CD4-positive, alpha-beta T cell treated with Interleukin-4 for 1 hour (primary cell): ENCODE measurements around the gene POP4.

Experiments
- DNase-seq, 2 donors: peaks; one replicate each; pipeline ENCODE4 v3.0.0-alpha.2; 2020 to 2022

POP4 gene

DNA sequence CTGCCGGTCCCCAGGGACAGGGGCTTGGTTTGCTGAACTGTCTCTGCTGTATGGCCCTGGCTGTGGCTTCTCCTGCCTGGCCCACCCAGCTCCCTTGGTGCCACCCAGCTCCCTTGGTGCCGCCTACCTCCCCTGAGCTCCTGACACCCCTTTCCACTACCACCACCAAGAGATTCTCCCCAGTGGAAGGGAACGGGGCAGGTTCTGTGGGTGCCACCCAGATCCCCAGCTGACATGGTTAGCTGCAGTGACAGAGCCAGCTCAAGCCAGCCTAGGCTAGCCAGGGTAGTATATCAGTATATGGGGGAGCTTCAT lies 28.5 kb upstream of the POP4 start:
- DNase-seq: no peak

DNA sequence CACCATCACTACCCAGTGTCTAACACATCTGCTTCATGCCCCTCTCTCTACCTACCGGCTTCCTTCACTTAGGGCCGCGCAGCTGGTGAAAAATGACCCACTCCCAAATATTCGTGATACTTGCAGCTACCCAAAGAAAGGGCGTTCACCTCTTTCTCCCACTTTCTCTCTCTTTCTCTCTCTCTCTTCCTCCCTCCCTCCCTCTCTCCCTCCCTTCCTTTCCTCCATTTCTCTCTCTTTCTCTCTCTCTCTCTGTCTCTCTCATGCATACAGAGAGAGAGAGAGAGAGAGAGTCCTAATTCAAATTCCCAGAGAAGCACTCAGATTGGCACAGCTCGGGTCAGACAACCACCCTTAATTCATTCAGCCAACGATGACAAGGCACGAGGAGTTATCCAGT lies 27.7 kb upstream of the POP4 start:
- no peak for DNase-seq

- DNase-seq: no peak
These were observed 26.7 kb upstream of the POP4 start for GRCh38 chr19:29579308-29579910.

DNA sequence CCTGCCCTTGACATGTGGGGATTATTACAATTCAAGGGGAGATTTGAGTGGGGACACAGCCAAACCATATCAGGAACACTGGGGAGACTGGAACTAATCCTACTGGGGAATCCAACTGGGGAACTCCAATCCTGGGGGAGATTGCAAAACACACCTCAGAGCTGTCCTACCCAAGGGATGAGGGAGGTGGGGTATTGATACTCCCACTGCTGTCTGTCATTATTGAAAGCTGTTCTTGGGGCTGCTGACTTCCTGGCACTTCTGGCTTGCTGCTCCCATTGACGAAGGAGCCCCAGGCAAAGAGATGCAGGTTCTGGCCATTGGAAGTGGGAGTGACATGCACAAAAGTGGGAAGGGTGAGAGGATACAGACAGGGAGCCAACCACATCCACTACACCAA lies 24.7 kb upstream of the POP4 start:
- DNase-seq: no peak

- DNase-seq: no peak
These were observed 22.7 kb upstream of the POP4 start for GRCh38 chr19:29583196-29583999.

GRCh38 chr19:29586401-29586800 lies 19.7 kb upstream of the POP4 start:
- no peak for DNase-seq

GRCh38 chr19:29587059-29587458 lies 19.0 kb upstream of the POP4 start:
- no peak for DNase-seq

- DNase-seq: peak; percentile 44 to 59
These were observed 18.5 kb upstream of the POP4 start for GRCh38 chr19:29587518-29587986.

DNA sequence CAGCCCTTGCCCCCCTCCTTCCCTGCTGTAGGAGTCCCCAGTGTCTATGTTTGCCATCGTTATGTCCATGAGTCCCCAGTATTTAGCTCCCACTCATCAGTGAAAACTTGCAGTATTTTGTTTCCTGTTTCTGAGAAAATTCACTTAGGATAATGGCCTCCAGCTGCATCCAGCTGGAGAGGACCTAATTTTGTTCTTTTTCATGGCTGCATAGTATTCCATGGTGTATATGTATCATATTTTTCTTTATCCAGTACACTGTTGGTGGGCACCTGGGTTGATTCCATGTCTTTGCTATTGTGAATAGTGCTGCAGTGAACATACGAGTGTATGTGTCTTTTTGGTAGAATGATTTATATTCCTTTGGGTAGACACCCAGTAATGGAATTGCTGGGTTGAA lies 18.0 kb upstream of the POP4 start:
- no peak for DNase-seq

- no peak for DNase-seq
These were observed 15.8 kb upstream of the POP4 start for GRCh38 chr19:29590278-29590677.

- no peak for DNase-seq
These were observed 14.4 kb upstream of the POP4 start for GRCh38 chr19:29591670-29592069.

- no peak for DNase-seq
These were observed 12.2 kb upstream of the POP4 start for GRCh38 chr19:29593869-29594268.

DNA sequence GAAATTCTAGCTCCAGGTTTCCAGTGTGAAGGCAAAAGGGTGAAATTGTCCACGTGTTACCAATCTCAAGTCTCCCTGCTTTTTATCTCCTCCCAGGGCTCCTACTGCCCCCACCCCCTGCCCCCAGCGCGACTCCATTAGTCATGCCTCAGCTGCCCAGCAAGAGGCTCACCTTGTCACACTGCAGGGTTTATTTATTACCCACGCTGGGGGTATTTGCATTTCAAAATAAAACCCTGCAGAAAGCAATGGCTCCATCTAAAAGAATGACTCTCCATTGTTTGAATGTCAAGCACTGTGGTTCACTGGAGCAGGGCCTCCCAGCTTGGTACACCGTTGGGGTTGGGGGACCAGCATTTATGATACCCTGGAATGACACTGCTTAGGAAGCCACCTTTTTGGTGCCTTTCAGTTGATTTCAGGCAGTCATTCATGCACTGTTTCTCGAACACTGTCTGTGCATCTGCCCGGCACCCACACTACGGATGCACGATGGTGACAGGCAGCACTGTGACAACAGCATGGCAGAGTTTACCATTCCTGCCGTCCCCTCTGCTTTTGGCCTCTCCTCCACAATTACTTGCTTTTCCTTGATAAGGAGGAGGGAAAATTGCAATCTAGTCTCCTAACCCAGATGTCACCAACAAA lies 9.9 kb upstream of the POP4 start:
- no peak for DNase-seq

DNA sequence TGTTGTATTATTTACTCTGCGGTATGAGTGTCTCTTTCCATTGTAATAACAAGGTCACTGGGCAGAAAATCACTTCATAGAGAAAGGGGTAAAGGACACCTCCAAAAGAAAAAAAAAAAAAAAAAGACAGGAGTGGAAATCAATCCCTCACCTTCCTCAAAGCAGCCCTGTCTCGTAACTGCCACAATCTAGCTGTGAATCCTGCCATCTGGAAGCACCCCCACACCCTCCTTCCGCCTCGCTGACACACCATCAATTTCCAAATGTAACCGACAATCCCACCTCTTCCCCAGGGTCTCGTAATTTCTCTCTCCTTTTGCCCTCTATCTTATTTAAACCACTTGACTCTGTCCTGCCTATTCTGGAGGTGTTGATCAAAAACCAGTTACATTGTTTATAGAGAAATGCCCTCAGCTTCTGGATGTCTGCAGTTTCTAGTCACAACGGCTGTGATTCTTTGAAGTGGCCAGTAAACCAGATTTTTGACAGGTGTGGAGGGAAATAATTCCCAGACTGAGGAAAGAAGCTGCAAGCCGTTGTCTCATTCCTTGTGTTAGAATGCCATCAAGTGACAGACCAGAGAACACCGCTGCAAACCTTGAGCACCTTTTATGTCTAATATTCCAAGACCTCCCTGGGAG lies 9.1 kb upstream of the POP4 start:
- no peak for DNase-seq

DNA sequence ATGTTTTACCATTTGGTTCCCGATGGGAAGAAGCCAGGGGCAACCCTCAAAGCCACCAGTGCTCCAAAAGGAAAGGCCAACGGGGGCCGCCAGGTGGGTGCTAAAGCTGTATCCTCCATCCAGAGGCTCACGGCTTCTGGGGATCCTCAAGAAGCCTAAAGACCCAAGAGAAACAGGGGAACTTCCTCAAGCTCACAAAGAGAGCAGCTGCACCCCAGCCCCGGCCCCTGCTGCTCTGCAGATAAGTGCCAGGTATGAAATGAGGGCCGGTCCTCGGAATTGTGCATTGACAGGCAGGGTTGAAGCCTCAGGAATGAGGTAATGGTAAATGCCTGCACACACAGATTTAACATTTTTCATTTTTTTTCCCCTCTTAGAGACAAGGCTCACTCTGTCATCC lies 8.0 kb upstream of the POP4 start:
- no peak for DNase-seq

GRCh38 chr19:29598496-29598895 lies 7.6 kb upstream of the POP4 start:
- DNase-seq: no peak

DNA sequence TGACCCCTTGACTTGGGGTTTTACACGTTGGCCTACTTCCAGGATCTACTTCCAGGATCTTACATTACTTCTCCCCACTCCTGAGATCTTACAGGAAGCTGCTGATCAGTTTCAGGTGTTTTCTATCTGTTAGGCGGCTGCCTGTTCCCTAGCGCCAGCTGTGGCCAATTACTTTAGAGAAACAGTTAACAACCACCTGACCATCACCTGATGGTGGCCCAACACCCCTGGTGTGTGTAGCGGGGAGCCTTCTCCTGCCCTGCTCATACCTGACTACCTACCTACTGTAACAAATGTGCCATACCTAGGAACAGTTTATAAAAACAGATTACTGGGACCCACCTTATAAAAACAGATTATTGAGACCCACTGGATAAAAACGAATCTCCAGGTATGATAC lies 2.8 kb upstream of the POP4 start:
- DNase-seq: no peak

GRCh38 chr19:29606420-29606747 lies 301 bp downstream of the POP4 start:
- DNase-seq: no peak

DNA sequence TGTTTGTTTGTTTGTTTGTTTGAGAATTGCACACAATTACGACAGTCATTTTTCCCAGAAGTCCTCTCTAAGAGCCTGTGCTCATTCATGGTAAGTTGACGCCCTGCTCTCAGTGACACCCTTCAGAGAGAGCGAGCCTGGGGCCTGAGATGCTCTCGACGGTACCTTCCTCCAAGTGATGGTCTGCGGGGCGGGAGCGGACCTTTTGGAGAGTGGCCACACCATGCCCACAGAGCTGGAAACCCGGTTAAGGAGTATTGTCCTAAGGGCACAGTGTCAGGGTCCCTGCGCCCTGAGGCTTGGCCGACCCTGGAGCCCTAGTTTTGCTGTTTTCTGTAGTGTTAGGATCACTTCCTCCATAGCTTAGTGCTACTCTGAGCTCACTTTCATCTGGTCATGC lies 3.6 kb downstream of the POP4 start:
- DNase-seq: no peak

GRCh38 chr19:29610213-29610573 lies 4.1 kb downstream of the POP4 start:
- DNase-seq: no peak

DNA sequence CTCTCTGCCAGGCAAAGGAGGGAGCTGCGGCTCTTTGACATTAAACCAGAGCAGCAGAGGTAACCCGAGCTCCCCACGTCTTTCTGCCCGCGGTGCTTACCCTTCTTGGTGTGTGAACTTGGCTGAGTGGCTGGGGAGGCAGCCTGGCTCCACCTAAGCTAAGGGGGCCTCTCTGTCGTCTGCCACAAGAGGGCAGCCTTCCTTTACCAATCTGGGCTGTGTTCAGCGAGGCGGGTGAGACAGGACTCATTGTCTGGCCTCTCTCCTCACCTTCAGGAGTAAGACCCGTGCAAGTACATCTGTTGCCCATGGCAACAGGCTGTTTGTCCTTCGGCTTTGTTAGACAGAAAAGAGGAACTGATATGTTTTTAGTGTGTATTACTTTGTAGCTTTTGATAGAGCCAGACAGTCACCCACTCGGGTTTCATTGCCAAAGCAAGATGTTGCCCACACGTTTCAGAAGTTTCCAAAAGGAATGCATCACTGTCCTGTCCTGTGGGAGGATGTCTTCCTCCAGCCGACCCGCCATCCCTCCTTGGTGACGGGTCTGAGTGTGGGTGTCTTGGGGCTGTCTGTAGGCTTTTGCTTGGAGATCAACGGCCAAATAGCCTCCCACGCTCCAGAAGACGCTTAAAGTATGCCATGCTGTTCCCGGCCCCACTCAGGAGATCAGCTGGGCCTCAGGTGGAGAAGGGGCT lies 4.6 kb downstream of the POP4 start:
- DNase-seq: peak; percentile 88 to 91

DNA sequence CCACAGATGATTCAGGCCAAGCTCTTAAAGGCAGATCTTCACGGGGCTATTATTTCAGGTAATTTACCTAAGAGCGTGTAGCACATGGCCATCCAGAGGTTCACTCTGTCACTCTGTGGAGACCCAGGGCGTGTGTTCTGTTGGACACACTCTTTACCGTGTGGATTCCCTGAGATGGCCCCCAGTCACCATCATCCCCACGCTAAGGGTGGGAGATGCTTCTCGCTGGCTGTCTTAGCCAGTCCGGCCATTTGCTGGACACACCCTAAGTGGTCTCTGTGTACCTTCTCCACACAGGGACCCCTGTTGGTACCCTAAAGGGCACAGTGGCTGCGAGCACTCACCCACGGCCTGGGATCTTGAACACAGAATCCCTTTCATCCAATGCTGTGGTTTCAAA lies 6.0 kb downstream of the POP4 start:
- no peak for DNase-seq

GRCh38 chr19:29612801-29613595 lies 6.9 kb downstream of the POP4 start:
- no peak for DNase-seq
